ENCODE results near the gene SLC24A5.

Gene SLC24A5

GRCh38 chr15:48112242-48112641 is 8.5 kb upstream of the SLC24A5 start:
- no peak for DNase-seq (ENCODE audit: low spot score)

GRCh38 chr15:48119277-48119676 is 1.5 kb upstream of the SLC24A5 start:
- DNase-seq (ENCODE audit: low spot score) = no peak

- DNase-seq (ENCODE audit: low spot score) = no peak
Observed at GRCh38 chr15:48121849-48122248, 1.1 kb downstream of the SLC24A5 start.

GRCh38 chr15:48126667-48127355 is 6.0 kb downstream of the SLC24A5 start:
- DNase-seq (ENCODE audit: low spot score) = no peak

GRCh38 chr15:48131324-48131723 is 10.5 kb downstream of the SLC24A5 start:
- no peak for DNase-seq (ENCODE audit: low spot score)

- DNase-seq (ENCODE audit: low spot score) = no peak
Observed at GRCh38 chr15:48132874-48133273, 12.1 kb downstream of the SLC24A5 start.

- no peak for DNase-seq (ENCODE audit: low spot score)
Observed at GRCh38 chr15:48143856-48144255, 23.1 kb downstream of the SLC24A5 start.

GRCh38 chr15:48144889-48145288 is 24.1 kb downstream of the SLC24A5 start:
- DNase-seq (ENCODE audit: low spot score) = no peak

GRCh38 chr15:48145923-48146322 is 25.1 kb downstream of the SLC24A5 start:
- DNase-seq (ENCODE audit: low spot score) = no peak

GRCh38 chr15:48147358-48147757 is 26.6 kb downstream of the SLC24A5 start:
- DNase-seq (ENCODE audit: low spot score) = no peak

- DNase-seq (ENCODE audit: low spot score) = peak; percentile 78
Observed at GRCh38 chr15:48149858-48150257, 29.1 kb downstream of the SLC24A5 start.

- no peak for DNase-seq (ENCODE audit: low spot score)
Observed at GRCh38 chr15:48153526-48153925, 32.7 kb downstream of the SLC24A5 start.

GRCh38 chr15:48168616-48169015 is 47.8 kb downstream of the SLC24A5 start:
- DNase-seq (ENCODE audit: low spot score) = no peak

- no peak for DNase-seq (ENCODE audit: low spot score)
Observed at GRCh38 chr15:48170981-48171380, 50.2 kb downstream of the SLC24A5 start.

GRCh38 chr15:48175126-48175525 is 54.3 kb downstream of the SLC24A5 start:
- no peak for DNase-seq (ENCODE audit: low spot score)

- no peak for DNase-seq (ENCODE audit: low spot score)
Observed at GRCh38 chr15:48176112-48176511, 55.3 kb downstream of the SLC24A5 start.

GRCh38 chr15:48176957-48177356 is 56.2 kb downstream of the SLC24A5 start:
- DNase-seq (ENCODE audit: low spot score) = no peak

GRCh38 chr15:48177383-48177765 is 56.6 kb downstream of the SLC24A5 start:
- no peak for DNase-seq (ENCODE audit: low spot score)

GRCh38 chr15:48177766-48178647 is 57.2 kb downstream of the SLC24A5 start, which contains the start of gene MYEF2:
MYEF2 (minus strand) TSS chr15:48178295; CDS start chr15:48178237, 58 bp downstream.
- no peak for DNase-seq (ENCODE audit: low spot score)

- DNase-seq (ENCODE audit: low spot score) = no peak
Observed at GRCh38 chr15:48178648-48178931, 57.8 kb downstream of the SLC24A5 start.

GRCh38 chr15:48182749-48183148 is 62.0 kb downstream of the SLC24A5 start:
- DNase-seq (ENCODE audit: low spot score) = no peak

GRCh38 chr15:48185529-48185928 is 64.7 kb downstream of the SLC24A5 start:
- DNase-seq (ENCODE audit: low spot score) = no peak

- DNase-seq (ENCODE audit: low spot score) = no peak
Observed at GRCh38 chr15:48186271-48186670, 65.5 kb downstream of the SLC24A5 start.

Data from RKO (cell line).